ENCODE measurements around the gene CAPN13.

- TF ChIP-seq, protein P1, sequence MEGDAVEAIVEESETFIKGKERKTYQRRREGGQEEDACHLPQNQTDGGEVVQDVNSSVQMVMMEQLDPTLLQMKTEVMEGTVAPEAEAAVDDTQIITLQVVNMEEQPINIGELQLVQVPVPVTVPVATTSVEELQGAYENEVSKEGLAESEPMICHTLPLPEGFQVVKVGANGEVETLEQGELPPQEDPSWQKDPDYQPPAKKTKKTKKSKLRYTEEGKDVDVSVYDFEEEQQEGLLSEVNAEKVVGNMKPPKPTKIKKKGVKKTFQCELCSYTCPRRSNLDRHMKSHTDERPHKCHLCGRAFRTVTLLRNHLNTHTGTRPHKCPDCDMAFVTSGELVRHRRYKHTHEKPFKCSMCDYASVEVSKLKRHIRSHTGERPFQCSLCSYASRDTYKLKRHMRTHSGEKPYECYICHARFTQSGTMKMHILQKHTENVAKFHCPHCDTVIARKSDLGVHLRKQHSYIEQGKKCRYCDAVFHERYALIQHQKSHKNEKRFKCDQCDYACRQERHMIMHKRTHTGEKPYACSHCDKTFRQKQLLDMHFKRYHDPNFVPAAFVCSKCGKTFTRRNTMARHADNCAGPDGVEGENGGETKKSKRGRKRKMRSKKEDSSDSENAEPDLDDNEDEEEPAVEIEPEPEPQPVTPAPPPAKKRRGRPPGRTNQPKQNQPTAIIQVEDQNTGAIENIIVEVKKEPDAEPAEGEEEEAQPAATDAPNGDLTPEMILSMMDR (IDR thresholded peaks at IDR 0.05): no peak
- TF ChIP-seq POLR2A (IDR thresholded peaks at IDR 0.05): no peak
Observed at GRCh38 chr2:30752811-30753210, 54.4 kb downstream of the CAPN13 start.
